ENCODE data around the gene TMUB1.

Gene TMUB1

DNA sequence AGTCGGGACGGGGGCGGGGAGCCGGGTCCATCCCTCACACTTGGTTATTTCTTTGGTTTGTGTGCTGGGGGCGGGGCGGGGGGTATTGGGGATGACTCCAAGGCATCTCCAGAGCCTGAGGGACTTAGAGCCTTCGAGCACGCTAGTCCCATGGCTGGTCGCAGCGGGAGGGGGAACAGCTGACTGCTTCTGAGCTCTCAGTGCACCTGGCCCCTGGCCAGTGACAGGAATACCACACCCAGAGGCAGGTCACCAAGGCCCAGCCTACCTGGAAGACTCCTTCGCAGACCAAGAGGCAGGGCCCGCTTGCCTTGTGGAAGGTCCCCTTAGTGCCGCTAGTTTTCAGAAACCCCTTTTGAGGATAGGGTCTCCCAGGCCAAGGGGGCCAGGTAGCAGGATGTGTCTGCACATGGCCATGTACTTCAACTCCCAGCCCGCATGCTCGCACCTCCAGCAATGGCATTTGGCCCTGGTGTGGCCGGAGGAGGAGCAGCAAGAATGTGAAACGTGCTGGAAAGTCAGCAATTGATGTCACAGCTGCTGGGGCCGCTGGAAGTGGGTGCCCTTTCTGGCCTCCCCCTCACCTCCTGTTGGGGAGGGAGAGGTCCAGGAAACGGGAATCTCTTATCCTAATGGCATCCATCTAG, 43.3 kb upstream of the TMUB1 start:
- DNase-seq (no peak), ATAC-seq (ENCODE audit: insufficient read depth, low read depth) (no peak)
- Histone ChIP-seq H2AFZ (ENCODE audit: low read depth, low read length) (no peak overlapping the region), H3K27ac (ENCODE audit: low read length) (no peak overlapping the region), H3K27me3 (ENCODE audit: insufficient read depth, low read length, poor library complexity) (no peaks in the 10 kb centered on the region), H3K4me2 (ENCODE audit: insufficient read depth, low read length) (no peak overlapping the region), H3K4me3 (ENCODE audit: low read depth in 1 of 2, low read length in 2 of 2) (no peak overlapping the region), H4K20me1 (ENCODE audit: insufficient read depth, low read length) (peaks cover 7% of the 10 kb centered on the region), H3K9ac (ENCODE audit: low read depth, low read length) (no peak overlapping the region), H3K79me2 (ENCODE audit: insufficient read depth, low read length) (no peaks in the 10 kb centered on the region), H3K9me3 (ENCODE audit: insufficient read depth, low read length, severe bottlenecking) (no peaks in the 10 kb centered on the region), H3K36me3 (ENCODE audit: insufficient read depth, low read length) (peaks cover 31% of the 10 kb centered on the region), H3K4me1 (ENCODE audit: insufficient read depth, low read length) (no peaks in the 10 kb centered on the region)
- TF ChIP-seq, protein P1, sequence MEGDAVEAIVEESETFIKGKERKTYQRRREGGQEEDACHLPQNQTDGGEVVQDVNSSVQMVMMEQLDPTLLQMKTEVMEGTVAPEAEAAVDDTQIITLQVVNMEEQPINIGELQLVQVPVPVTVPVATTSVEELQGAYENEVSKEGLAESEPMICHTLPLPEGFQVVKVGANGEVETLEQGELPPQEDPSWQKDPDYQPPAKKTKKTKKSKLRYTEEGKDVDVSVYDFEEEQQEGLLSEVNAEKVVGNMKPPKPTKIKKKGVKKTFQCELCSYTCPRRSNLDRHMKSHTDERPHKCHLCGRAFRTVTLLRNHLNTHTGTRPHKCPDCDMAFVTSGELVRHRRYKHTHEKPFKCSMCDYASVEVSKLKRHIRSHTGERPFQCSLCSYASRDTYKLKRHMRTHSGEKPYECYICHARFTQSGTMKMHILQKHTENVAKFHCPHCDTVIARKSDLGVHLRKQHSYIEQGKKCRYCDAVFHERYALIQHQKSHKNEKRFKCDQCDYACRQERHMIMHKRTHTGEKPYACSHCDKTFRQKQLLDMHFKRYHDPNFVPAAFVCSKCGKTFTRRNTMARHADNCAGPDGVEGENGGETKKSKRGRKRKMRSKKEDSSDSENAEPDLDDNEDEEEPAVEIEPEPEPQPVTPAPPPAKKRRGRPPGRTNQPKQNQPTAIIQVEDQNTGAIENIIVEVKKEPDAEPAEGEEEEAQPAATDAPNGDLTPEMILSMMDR (IDR thresholded peaks at IDR 0.05; ENCODE audit: borderline replicate concordance, extremely low read depth, low read length, poor library complexity, severe bottlenecking), result no peak
- no peak for TF ChIP-seq EZH2 (IDR thresholded peaks at IDR 0.05; ENCODE audit: borderline replicate concordance, low read depth, low read length, severe bottlenecking)

DNA sequence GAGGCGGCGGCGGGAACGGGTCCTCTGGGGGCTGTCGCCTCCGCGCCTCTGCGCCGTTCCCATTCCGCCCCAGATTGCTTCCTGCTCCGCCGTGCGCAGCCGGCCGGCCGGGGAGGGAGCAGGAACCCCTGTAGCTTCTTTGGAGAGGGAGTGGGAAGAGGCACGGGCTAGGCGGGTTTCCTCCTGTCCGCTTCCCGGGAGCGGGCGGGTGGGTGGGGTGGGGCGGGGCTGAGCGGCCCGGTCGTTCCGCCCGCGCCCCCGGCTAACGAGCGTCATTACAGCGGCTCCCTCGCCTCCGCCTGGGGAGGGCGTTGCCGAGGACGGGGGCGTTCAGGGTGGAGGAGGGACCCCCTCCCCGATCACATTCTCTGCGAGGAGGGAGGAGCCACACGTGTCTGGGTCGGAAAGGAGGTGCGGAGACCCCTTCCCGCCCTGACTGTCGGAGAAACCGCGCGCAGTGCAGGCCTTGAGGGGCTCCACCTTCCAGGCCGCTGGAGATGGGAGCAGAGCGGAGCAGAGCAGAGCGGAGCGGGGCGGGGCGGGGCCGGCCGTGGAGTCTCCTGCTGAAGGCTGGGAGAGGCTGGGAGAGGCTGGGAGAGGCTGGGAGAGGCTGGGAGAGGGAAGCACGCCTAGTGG, 42.7 kb upstream of the TMUB1 start:
- ATAC-seq (ENCODE audit: insufficient read depth, low read depth) (no peak), DNase-seq (no peak)
- H4K20me1 ChIP-seq (ENCODE audit: insufficient read depth, low read length), result peaks cover 7% of the 10 kb centered on the region

DNA sequence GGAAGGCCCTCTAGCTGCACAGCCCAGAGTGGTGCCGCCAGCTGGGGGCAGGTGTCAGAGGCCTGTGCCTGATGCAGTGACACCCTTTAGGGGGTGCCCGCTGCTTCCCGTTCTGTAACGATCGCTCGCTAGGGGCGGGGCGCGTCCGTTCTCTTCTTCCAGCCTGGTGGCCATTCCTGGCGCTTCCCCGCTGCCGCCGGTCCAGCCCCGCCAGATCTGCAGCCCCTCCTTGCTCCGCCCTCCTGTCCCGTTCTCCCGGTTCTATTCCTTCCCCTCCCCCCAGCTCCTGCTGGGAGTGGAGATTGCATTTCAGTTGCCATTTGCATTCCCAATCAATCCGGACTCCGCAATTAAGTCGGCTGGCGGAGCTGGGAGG, 42.2 kb upstream of the TMUB1 start:
- no peak overlapping the region for H3K9ac ChIP-seq (ENCODE audit: low read depth, low read length)
- no peak for ATAC-seq (ENCODE audit: insufficient read depth, low read depth)
- no peaks in the 10 kb centered on the region for H3K79me2 ChIP-seq (ENCODE audit: insufficient read depth, low read length)

More for the DNA sequence above, 42.7 kb upstream of the TMUB1 start:
- no peak overlapping the region for H3K4me2 ChIP-seq (ENCODE audit: insufficient read depth, low read length)
- H3K4me3 ChIP-seq (ENCODE audit: low read depth in 1 of 2, low read length in 2 of 2), result no peak overlapping the region
- H3K27ac ChIP-seq (ENCODE audit: low read length), result no peak overlapping the region
- H3K4me1 ChIP-seq (ENCODE audit: insufficient read depth, low read length), result no peaks in the 10 kb centered on the region
- no peak overlapping the region for H2AFZ ChIP-seq (ENCODE audit: low read depth, low read length)
- H3K9ac ChIP-seq (ENCODE audit: low read depth, low read length), result no peak overlapping the region
- H3K27me3 ChIP-seq (ENCODE audit: insufficient read depth, low read length, poor library complexity), result no peaks in the 10 kb centered on the region
- TF ChIP-seq EZH2 (IDR thresholded peaks at IDR 0.05; ENCODE audit: borderline replicate concordance, low read depth, low read length, severe bottlenecking), result no peak
- TF ChIP-seq, protein P1 (IDR thresholded peaks at IDR 0.05; ENCODE audit: borderline replicate concordance, extremely low read depth, low read length, poor library complexity, severe bottlenecking), result no peak
- H3K9me3 ChIP-seq (ENCODE audit: insufficient read depth, low read length, severe bottlenecking), result no peaks in the 10 kb centered on the region
- H3K79me2 ChIP-seq (ENCODE audit: insufficient read depth, low read length), result no peaks in the 10 kb centered on the region
- H3K36me3 ChIP-seq (ENCODE audit: insufficient read depth, low read length), result peaks cover 26% of the 10 kb centered on the region

More for the DNA sequence above, 42.2 kb upstream of the TMUB1 start:
- no peaks in the 10 kb centered on the region for H3K9me3 ChIP-seq (ENCODE audit: insufficient read depth, low read length, severe bottlenecking)
- no peak overlapping the region for H3K4me2 ChIP-seq (ENCODE audit: insufficient read depth, low read length)
- peaks cover 25% of the 10 kb centered on the region for H3K36me3 ChIP-seq (ENCODE audit: insufficient read depth, low read length)
- no peak for DNase-seq
- H4K20me1 ChIP-seq (ENCODE audit: insufficient read depth, low read length), result peaks cover 7% of the 10 kb centered on the region
- H3K27me3 ChIP-seq (ENCODE audit: insufficient read depth, low read length, poor library complexity), result no peaks in the 10 kb centered on the region
- TF ChIP-seq, protein P1 (IDR thresholded peaks at IDR 0.05; ENCODE audit: borderline replicate concordance, extremely low read depth, low read length, poor library complexity, severe bottlenecking), result no peak
- no peak for TF ChIP-seq EZH2 (IDR thresholded peaks at IDR 0.05; ENCODE audit: borderline replicate concordance, low read depth, low read length, severe bottlenecking)
- no peak overlapping the region for H2AFZ ChIP-seq (ENCODE audit: low read depth, low read length)
- H3K4me1 ChIP-seq (ENCODE audit: insufficient read depth, low read length), result no peaks in the 10 kb centered on the region
- no peak overlapping the region for H3K4me3 ChIP-seq (ENCODE audit: low read depth in 1 of 2, low read length in 2 of 2)
- no peak overlapping the region for H3K27ac ChIP-seq (ENCODE audit: low read length)

Data from DND-41 (cell line).